ENCODE measurements around the gene RBPJ.

RBPJ gene

GRCh38 chr4:26418107-26418506 lies 97.3 kb downstream of the RBPJ start:
- FAIRE-seq, result no peak
- no peak for DNase-seq (ENCODE audit: low spot score)

- FAIRE-seq (no peak), DNase-seq (ENCODE audit: low spot score) (no peak)
Observed at GRCh38 chr4:26418850-26419249, 98.0 kb downstream of the RBPJ start.

- DNase-seq (ENCODE audit: low spot score) (no peak), FAIRE-seq (no peak)
Observed at GRCh38 chr4:26420438-26420837, 99.6 kb downstream of the RBPJ start.

DNA sequence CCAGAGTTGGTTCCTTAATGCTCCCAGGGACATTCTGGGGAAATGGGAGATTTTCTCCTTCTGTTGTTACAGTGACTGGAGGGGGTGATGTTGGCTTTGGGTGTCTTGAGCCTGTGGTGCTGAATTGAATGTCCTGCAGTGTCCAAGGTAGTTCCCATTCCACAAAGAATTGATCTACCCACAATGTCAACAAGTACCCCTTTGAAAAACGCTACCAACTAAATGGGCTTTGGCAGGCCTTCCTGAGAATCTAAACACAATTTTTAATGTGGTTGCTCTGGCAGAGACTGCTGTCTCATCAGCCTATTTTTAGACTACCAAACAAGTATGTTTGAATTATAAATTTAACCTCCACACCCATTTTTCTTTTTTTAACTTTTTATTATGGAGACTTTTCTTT lies 100.1 kb downstream of the RBPJ start:
- no peak for DNase-seq (ENCODE audit: low spot score)
- no peak for FAIRE-seq

DNA sequence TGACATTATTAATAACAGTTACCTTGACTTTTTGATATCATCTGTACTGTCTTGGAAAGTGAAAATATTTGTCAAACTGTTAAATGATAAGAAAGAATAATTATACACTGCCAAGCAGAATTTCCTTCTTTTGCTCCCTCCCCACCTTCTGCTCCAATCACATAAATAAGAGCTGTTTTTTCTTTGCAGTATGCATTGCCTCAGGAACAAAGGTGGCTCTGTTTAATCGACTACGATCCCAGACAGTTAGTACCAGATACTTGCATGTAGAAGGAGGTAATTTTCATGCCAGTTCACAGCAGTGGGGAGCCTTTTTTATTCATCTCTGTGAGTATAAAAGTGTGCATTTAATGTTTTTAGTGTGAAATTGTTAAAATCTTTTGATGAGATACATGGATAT lies 103.3 kb downstream of the RBPJ start:
- DNase-seq (ENCODE audit: low spot score), result no peak
- no peak for FAIRE-seq

- FAIRE-seq (no peak), DNase-seq (ENCODE audit: low spot score) (no peak)
Observed at GRCh38 chr4:26424838-26425237, 104.0 kb downstream of the RBPJ start.

GRCh38 chr4:26425953-26426352 lies 105.1 kb downstream of the RBPJ start:
- DNase-seq (ENCODE audit: low spot score) (no peak), FAIRE-seq (no peak)

DNA sequence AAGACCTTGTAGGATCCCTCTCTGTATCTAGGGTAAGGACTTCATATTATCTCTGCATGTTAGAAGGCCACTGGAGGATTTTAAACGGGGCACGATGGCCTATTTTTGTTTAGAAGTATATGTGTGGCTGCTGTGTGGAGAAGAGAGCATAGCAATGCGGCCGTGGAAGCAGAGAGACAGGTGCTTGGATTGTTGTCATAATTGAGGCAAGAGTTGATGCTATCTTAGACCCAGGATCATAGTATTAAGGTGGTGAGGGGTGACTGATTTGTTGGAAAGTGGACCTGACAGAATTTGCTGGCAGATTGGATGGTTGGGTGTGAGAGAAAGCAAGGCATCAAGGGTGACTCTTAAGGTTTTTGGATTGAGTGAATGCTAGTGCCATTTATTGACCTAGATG lies 106.1 kb downstream of the RBPJ start:
- FAIRE-seq (no peak), DNase-seq (ENCODE audit: low spot score) (no peak)

DNA sequence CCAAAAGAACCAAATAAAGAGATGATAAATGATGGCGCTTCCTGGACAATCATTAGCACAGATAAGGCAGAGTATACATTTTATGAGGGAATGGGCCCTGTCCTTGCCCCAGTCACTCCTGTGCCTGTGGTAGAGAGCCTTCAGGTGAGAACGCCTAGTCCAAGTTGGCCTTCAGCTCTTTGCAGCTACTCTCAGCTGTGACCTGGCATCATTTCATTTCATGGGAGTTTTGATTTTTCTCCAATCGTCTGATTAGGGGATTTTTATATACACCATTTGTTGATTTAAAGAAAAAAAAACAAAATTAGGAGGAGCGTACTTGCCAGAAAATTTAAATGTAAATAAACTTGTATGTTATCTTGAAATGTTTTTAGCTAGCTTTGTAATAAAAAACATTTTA lies 109.1 kb downstream of the RBPJ start:
- DNase-seq (ENCODE audit: low spot score) (no peak), FAIRE-seq (no peak)

DNA sequence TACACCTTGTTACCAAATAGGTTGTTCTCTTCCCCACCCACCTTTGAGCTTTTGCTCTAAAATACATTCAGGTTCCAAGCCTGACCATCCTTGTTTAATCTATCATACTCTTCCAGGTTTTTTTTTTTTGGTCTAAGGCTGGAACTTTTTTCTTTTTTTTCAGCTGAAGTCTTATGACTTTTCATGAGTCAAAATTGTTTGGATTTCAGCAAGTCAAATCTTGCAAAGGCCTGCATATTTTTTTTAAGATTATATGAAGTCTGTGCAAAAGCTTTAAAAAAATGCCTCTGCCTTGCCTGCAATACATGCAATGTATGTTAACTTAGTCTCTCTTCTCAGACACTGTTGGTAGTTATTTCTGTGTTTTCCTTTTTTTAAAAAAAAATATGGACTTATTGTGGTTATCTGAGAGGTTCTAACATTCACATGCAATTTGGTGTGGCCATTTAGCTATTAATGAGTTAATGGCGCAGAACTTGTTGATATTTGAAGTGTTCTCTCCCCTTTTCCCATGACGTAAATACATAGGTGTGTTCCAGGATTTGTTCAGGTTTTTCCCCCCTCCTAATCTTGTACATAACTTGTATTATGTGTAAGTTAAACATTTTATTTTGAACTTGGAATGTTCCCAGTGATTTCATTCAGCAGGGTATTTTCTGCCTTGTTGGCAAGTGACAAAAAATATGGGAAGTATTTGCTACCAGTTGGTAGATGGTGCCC lies 110.8 kb downstream of the RBPJ start:
- FAIRE-seq, result no peak
- DNase-seq (ENCODE audit: low spot score), result no peak

DNA sequence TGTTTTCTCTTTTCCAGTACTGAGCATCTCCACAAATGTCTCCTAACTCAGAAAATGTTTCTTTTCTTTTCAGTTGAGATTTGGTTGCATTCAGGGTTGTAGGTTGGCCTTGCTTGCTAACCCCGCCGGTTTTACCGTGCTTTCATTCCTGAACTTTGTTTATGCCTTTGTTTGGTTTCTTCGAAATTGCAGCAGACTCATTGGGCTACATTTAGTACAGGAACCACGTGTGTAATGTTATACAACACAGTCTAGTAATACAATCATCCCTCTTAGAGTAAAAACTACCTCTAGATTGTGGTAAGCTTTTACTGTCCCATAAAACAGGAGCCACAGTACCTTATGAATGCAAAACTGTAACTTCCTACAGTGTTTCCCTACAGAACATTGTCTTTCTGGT lies 111.6 kb downstream of the RBPJ start:
- FAIRE-seq (no peak), DNase-seq (ENCODE audit: low spot score) (no peak)

- DNase-seq (ENCODE audit: low spot score) (no peak), FAIRE-seq (no peak)
Observed at GRCh38 chr4:26433556-26433955, 112.7 kb downstream of the RBPJ start.

DNA sequence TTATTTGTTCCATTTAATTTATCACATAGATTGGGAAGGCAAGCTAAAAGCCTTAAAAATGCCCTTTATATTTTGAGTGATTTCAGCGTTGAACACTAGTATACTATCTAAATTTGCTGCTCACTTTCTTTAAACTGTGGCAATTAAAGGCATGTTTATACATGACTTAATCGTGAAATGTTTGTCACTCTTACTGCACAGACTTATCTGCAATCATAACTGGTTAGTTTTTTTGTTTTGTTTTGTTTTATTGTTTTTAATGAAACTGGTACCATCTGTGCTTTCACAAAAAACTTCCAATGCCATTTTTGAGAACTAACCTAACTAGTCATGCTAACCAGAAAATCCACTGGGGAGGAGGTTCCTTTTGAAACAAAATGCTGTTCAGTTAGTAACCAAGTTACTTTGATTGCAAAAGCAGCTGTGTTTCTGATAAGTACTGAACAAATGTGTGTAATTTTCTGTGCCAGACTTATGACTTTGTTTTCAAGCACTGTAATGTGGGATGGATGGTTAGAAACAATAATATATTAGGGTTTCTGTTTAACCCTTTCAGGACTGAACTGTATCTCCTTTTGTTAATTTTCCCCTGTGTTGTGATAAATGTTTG lies 113.3 kb downstream of the RBPJ start:
- DNase-seq (ENCODE audit: low spot score), result no peak
- FAIRE-seq, result no peak

GRCh38 chr4:26441102-26441501 lies 120.3 kb downstream of the RBPJ start:
- no peak for DNase-seq (ENCODE audit: low spot score)
- FAIRE-seq, result no peak

DNA sequence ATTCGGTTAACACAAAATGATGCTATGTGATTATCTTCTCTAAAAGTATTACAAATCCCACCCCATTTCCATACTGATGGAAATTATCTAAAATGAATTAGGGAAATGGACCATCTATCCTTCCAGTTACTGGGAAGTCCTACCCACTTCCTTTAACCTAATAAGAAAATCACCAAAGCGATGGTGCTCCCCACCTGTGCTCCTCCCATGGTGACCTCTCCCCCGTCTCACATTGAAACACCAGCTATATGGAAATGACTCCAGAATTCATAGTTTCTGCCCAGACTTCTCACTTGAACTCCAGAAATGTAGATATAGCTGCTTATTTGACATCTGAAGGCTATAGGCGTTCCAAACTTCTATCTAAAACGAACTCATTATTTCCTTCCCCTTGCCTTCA lies 121.0 kb downstream of the RBPJ start:
- FAIRE-seq (no peak), DNase-seq (ENCODE audit: low spot score) (no peak)

GRCh38 chr4:26447378-26447777 lies 126.6 kb downstream of the RBPJ start:
- DNase-seq (ENCODE audit: low spot score), result no peak
- FAIRE-seq, result no peak

DNA sequence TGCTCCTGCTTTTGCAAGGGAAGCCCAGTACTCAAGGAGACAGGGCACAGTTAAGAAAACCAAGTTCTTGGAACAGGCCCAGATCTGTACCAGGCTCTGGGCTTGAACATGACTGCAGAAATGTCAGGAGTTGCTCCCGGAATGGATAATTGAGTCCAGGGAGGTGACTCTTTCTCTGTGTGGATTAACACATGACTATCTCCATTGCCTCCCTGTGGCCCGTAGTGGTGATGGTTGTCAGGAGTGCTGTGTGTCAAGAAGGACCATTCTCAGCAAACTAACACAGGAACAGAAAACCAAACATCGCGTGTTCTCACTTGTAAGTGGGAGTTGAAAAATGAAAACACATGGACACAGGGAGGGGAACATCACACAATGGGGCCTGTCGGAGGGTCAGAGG lies 129.6 kb downstream of the RBPJ start:
- DNase-seq (ENCODE audit: low spot score) (no peak), FAIRE-seq (no peak)

- DNase-seq (ENCODE audit: low spot score) (no peak), FAIRE-seq (no peak)
Observed at GRCh38 chr4:26451597-26451996, 130.8 kb downstream of the RBPJ start.

GRCh38 chr4:26452565-26453531 lies 132.0 kb downstream of the RBPJ start:
- DNase-seq (ENCODE audit: low spot score) (no peak), FAIRE-seq (no peak)

GRCh38 chr4:26454961-26455360 lies 134.1 kb downstream of the RBPJ start:
- FAIRE-seq, result no peak

GRCh38 chr4:26455571-26455970 lies 134.8 kb downstream of the RBPJ start:
- no peak for FAIRE-seq
- DNase-seq (ENCODE audit: low spot score), result no peak

More at GRCh38 chr4:26454961-26455360, 134.1 kb downstream of the RBPJ start:
- DNase-seq (ENCODE audit: low spot score), result no peak

DNA sequence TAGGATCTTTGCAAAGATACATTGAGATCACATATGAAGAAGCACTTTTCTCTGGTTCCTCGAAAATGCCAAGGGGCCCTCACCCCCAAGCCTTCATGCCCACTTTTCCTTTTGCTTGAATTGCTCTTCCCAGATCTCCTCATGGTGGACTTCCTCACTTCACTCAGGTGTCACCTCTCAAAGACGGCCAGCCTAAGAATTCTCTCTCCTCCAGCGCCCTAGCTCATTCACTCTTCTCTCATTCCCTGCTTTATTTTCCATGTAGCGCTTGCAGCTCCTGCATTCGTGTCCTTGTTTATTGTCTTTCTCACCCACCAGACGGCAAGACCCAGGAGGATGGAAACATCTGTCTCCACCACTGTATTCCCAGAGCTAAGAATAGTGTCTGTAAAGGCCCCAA lies 136.6 kb downstream of the RBPJ start:
- DNase-seq (ENCODE audit: low spot score), result no peak
- FAIRE-seq, result no peak
